Ishikawa (cell line): ENCODE measurements around the gene BET1L.

Experiments
- CEBPB ChIP-seq: IDR thresholded peaks from 2 replicates; pipeline ENCODE4 v1.6.1; 2012
- CREB1 ChIP-seq: IDR thresholded peaks from 2 replicates; pipeline ENCODE4 v1.6.1; 2012; ENCODE audit warnings: low read depth
- EGR1 ChIP-seq: IDR thresholded peaks from 2 replicates; pipeline ENCODE4 v1.6.1; 2012
- EP300 ChIP-seq: IDR thresholded peaks from 2 replicates; pipeline ENCODE4 v1.6.1; 2012; ENCODE audit warnings: borderline replicate concordance
- FOXM1 ChIP-seq: IDR thresholded peaks from 2 replicates; pipeline ENCODE4 v1.6.1; 2012; ENCODE audit warnings: low read depth, borderline replicate concordance
- NFIC ChIP-seq: IDR thresholded peaks from 2 replicates; pipeline ENCODE4 v1.6.1; 2012
- RAD21 ChIP-seq: IDR thresholded peaks from 2 replicates; pipeline ENCODE4 v1.6.1; 2012; ENCODE audit warnings: low read depth
- TAF1 ChIP-seq: IDR thresholded peaks from 2 replicates; pipeline ENCODE4 v1.6.1; 2012; ENCODE audit warnings: low read depth, mild to moderate bottlenecking
- TCF12 ChIP-seq: IDR thresholded peaks from 2 replicates; pipeline ENCODE4 v1.6.1; 2012; ENCODE audit warnings: low read depth
- TEAD4 ChIP-seq: IDR thresholded peaks from 2 replicates; pipeline ENCODE4 v1.6.1; 2012
- YY1 ChIP-seq: IDR thresholded peaks from 2 replicates; pipeline ENCODE4 v1.6.1; 2012; ENCODE audit warnings: low read depth
- ZBTB7A ChIP-seq: IDR thresholded peaks from 2 replicates; pipeline ENCODE4 v1.6.1; 2012; ENCODE audit warnings: low read depth
- TF ChIP-seq, protein P1 (sequence below): IDR thresholded peaks from 2 replicates; pipeline ENCODE4 v1.6.1; 2012; ENCODE audit warnings: low read depth, mild to moderate bottlenecking
- TF ChIP-seq, protein P2 (sequence below): IDR thresholded peaks from 2 replicates; pipeline ENCODE4 v1.6.1; 2012
- TF ChIP-seq, protein P3 (sequence below): IDR thresholded peaks from 2 replicates; pipeline ENCODE4 v1.6.1; 2012

Gene BET1L

DNA sequence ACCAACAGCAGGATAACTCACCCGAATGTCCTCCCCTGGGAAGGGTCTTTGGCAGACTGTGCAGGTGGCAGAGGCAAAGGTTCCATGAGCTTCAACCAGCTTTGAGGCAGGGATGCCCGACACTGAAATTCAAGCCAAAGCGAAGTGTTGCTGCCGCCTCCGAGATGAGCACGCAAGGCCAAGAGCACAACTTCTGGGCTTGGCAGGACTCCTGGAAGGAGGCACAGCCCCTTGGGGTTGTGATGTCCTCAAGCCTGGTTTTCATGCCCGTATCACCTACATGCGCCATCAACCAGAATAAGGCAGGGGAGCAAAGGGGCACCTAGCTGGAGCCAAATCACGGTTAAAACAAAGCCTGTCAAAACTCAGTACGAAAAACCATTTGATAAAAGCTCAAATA is 23.2 kb upstream of the BET1L start:
- TF ChIP-seq TAF1 (no peak), RAD21 (no peak), EGR1 (no peak), NFIC (no peak), YY1 (no peak), FOXM1 (no peak), ZBTB7A (no peak), CEBPB (no peak), CREB1 (no peak)
- TF ChIP-seq, protein P1, sequence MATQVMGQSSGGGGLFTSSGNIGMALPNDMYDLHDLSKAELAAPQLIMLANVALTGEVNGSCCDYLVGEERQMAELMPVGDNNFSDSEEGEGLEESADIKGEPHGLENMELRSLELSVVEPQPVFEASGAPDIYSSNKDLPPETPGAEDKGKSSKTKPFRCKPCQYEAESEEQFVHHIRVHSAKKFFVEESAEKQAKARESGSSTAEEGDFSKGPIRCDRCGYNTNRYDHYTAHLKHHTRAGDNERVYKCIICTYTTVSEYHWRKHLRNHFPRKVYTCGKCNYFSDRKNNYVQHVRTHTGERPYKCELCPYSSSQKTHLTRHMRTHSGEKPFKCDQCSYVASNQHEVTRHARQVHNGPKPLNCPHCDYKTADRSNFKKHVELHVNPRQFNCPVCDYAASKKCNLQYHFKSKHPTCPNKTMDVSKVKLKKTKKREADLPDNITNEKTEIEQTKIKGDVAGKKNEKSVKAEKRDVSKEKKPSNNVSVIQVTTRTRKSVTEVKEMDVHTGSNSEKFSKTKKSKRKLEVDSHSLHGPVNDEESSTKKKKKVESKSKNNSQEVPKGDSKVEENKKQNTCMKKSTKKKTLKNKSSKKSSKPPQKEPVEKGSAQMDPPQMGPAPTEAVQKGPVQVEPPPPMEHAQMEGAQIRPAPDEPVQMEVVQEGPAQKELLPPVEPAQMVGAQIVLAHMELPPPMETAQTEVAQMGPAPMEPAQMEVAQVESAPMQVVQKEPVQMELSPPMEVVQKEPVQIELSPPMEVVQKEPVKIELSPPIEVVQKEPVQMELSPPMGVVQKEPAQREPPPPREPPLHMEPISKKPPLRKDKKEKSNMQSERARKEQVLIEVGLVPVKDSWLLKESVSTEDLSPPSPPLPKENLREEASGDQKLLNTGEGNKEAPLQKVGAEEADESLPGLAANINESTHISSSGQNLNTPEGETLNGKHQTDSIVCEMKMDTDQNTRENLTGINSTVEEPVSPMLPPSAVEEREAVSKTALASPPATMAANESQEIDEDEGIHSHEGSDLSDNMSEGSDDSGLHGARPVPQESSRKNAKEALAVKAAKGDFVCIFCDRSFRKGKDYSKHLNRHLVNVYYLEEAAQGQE: no peak
- TF ChIP-seq, protein P2, sequence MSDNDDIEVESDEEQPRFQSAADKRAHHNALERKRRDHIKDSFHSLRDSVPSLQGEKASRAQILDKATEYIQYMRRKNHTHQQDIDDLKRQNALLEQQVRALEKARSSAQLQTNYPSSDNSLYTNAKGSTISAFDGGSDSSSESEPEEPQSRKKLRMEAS: no peak

DNA sequence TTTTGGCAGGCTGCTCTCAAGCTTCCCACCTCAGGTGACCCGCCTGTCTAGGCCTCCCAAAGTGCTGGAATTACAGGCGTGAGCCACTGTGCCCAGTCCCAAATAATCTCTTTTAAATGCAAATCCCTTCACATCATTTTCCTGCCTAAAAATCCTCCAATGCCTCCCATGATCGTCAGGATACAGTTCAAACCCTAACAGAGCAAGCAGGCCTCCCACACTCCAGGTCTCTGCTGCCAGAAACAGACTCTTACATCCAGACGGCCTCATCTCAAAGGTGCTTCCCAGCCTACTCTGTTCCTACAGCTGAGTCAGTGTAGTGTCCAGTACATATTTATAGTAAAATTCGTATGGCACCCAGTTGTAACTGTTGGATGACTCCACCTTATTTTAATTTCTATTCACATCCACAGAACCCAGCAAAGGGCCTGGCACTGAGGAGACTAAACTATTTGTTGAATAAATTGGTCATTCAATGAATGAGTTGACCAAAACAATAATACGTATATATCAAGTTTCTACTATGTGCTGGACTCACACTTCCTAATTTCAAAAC is 20.7 kb upstream of the BET1L start:
- TF ChIP-seq EGR1: no peak

DNA sequence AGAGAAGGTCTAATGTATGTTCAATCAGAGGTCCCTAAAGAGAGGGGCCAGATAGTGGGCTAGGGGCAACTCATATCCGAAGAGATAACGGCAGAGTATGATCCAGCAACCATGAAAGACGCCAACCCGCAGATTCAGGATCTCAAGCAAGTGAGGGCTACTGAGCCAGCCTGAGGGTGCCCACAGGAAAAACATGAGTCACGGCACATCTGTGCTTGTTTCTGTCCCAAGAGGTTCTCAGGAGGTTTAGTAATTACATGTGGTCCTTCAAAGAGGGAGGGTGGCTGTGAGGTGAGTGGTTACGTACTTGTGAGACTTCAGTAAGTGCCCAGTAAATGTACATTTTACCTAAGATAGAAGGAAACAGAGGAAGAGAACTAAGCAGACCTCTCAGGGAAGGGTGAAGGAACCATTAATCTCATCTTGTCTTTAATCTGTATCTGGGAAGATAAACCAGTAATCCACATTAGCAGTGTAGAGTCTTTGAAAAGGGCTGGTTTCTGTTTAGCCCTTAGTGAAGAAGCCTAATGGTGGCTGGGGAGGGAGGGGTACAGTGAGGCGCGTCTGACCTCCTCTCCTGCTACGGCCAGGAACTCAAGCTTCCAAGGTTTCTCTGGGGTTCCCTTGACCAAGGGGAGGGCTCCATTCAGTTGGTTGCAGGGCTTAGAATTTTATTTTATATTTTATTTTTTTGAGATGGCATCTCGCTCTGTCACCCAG is 18.7 kb upstream of the BET1L start:
- TF ChIP-seq, protein P2: no peak
- no peak for TF ChIP-seq TCF12
- TF ChIP-seq, protein P1: no peak
- no peak for TF ChIP-seq TEAD4
- TF ChIP-seq RAD21: no peak
- no peak for TF ChIP-seq EP300
- TF ChIP-seq TAF1: no peak
- no peak for TF ChIP-seq YY1
- TF ChIP-seq NFIC: no peak
- no peak for TF ChIP-seq EGR1
- no peak for TF ChIP-seq ZBTB7A

DNA sequence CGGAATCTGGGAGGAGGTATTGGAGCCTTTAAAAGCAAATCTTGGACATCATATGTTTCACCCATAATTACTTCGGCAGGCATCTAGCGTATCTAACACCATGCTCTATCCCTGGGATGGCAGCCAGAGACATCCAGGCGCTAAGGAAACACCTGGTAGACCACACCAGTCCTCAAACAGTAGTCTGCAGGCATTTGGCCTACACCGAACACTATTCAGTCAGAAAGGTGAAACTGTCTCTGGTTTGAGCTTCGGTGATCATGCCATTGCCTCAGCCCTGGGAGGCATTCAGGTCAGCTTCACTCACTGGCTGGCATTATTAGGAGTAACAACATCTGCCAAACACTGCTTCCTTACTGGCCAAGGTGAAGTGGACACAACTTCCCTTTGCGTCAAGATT is 17.2 kb upstream of the BET1L start:
- TF ChIP-seq, protein P3, sequence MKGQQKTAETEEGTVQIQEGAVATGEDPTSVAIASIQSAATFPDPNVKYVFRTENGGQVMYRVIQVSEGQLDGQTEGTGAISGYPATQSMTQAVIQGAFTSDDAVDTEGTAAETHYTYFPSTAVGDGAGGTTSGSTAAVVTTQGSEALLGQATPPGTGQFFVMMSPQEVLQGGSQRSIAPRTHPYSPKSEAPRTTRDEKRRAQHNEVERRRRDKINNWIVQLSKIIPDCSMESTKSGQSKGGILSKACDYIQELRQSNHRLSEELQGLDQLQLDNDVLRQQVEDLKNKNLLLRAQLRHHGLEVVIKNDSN: no peak
- no peak for TF ChIP-seq CEBPB
- TF ChIP-seq, protein P1: no peak
- no peak for TF ChIP-seq TCF12
- no peak for TF ChIP-seq TAF1
- no peak for TF ChIP-seq ZBTB7A
- no peak for TF ChIP-seq TEAD4
- TF ChIP-seq RAD21: no peak
- no peak for TF ChIP-seq CREB1
- no peak for TF ChIP-seq EP300
- TF ChIP-seq, protein P2: no peak
- no peak for TF ChIP-seq EGR1
- no peak for TF ChIP-seq FOXM1
- TF ChIP-seq YY1: no peak
- no peak for TF ChIP-seq NFIC

DNA sequence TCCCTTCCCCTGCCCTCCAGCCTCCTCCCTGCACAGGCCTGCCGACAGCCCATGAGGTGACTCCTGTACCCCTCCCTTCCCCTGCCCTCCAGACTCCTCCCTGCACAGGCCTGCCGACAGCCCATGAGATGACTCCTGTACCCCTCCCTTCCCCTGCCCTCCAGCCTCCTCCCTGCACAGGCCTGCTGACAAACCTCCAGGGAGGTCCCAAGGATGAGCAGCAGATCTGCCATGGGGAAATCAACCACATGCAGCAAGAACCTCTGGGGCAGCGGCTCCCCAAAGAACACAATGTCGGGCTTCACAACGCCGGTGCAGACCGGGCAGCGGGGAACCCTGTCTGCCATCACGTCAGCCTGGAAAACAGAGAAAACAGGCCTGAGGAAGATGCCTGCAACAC is 16.7 kb upstream of the BET1L start:
- TF ChIP-seq EP300 (no peak), EGR1 (no peak), CREB1 (no peak), NFIC (no peak), RAD21 (no peak), CEBPB (no peak), FOXM1 (no peak), TEAD4 (no peak), ZBTB7A (no peak), TCF12 (no peak), YY1 (no peak), TAF1 (no peak)
- TF ChIP-seq, protein P2: no peak
- TF ChIP-seq, protein P1: no peak
- TF ChIP-seq, protein P3: no peak
